GM19452 (cell line): ENCODE data around the gene GPR132.
A peak's percentile ranks its signal among the peaks of the same experiment; 100 is the strongest.
"Not testable (repeated sequence)": the region's sequence is repeated elsewhere in the genome, so short reads cannot be mapped to it uniquely, and the experiment has no call there.

Source experiments
- ATAC-seq: cut with Tn5 transposase; IDR thresholded peaks from one replicate; pipeline ENCODE4 v1.9.1; 2021; ENCODE audit not compliant: unreplicated experiment

GPR132 gene

DNA sequence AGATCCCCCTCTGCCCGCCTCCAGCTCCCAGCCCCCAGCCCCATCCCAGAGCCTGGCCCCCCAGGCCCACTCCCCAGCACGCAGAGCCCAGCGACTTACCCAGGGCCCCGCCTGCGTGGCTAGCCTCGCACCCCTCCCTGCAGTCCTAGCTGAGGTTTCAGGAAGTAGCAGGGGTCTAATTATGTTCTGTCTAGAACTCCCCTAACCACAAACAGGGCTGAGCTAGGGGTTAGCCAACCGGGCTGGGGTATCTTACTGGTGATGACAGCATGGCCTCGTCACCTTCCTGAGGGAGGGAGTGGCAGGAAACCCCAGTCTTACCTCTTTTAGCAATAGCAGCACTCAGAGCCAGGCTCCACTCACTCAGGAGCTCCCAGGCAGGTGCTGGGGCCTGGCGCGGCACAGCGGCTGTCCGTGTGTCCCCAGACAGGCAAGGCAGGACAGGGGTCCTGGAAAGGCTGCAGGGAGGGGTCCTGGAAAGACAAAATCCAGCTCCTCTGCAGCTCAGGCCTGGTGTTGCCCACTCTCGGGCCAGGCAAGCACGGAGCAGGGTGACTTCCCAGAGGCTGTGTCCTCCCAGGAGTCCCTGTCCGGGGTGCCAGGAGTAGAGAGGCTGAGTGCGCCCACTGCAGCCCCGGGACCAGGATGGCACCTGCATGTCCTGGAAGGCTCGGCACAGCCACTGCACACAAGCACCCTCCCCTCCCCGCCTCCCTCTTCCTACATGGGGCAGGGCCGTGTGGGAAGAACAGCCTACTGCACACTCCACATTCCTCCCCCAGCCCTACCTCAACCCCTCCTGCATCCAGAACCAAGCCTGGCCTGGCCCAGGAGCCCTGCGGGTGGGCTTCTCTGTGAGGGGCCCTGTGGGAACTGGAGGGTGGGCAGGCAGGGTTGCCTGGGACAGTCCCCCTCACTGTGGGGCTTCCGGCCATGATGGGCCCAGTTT is at the start of gene GPR132:
TSS of gene GPR132 (minus strand) at position 151 of the 949 bp plus-strand sequence. CDS start 10,010 bp downstream, outside the sequence.
- peak; percentile 44 for ATAC-seq

DNA sequence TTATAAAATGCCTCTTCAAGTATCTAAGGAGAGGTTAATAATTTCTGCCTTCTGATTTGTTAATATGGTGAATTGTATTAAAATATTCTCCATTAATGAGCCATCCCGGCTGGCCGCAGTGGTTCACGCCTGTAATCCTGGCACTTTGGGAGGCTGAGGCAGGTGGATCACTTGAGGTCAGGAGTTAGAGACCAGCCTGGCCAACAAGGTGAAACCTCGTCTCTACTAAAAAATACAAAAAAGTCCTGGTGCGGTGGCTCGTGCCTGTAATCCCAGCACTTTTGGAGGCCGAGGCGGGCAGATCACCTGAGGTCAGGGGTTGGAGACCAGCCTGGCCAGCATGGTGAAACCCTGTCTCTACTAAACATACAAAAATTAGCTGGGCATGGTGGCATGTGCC is 44.0 kb upstream of the GPR132 start:
- not testable (repeated sequence) for ATAC-seq

GRCh38 chr14:105108516-105108864 is 43.3 kb upstream of the GPR132 start:
- ATAC-seq = no peak

DNA sequence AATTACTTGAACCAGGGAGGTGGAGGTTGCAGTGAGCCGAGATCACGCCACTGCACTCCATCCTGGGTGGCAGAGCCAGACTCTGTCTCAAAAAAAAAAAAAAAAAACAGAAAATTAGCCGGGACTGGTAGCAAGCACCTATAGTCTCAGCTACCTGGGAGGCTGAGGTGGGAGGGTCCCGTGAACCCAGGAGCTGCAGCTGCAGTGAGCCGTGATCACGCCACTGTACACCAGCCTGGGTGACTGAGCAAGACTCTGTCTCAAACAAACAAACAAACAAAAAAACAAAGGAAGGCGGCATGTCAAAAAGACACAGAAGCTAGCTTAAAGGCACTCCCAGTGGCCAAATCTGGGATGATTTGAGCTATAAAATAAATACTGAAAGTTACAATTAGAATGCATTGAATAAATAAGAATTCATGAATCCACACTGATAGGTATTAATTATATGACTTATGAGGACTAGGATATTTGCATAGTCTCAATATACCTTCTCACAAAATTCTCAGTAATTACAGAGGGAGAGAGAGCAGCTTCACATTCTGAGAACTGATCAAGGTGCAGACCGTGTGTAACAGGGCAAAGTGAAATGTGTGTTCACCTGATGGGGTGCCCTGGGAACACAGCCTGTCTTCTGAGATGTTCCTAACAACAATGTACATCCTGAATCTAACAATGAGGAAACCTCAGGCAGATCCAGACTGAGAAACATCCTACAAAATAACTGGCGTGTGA is 42.7 kb upstream of the GPR132 start:
- ATAC-seq = no peak

- ATAC-seq = no peak
These were observed 42.1 kb upstream of the GPR132 start for GRCh38 chr14:105107351-105107750.

DNA sequence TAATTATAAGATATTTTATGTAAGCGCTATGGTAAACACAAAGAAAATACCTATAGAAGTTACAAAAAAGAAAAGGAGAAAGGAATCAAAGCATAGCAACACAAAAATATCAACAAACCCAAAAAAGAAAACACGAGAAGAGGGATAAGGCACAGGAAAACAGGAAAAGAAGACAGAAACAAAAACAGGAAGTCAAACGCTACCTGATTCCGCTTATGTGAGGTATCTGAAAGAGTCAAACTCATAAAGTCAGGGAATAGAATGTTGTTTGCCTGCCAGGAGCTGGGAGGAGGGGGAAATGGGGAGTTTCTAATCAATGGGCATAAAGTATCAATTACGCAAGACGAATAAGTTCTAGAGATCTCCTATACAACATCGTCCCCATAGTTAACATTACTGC is 39.9 kb upstream of the GPR132 start:
- ATAC-seq = no peak

GRCh38 chr14:105102893-105103292 is 37.7 kb upstream of the GPR132 start:
- no peak for ATAC-seq

- no peak for ATAC-seq
These were observed 37.2 kb upstream of the GPR132 start for GRCh38 chr14:105102361-105102870.

DNA sequence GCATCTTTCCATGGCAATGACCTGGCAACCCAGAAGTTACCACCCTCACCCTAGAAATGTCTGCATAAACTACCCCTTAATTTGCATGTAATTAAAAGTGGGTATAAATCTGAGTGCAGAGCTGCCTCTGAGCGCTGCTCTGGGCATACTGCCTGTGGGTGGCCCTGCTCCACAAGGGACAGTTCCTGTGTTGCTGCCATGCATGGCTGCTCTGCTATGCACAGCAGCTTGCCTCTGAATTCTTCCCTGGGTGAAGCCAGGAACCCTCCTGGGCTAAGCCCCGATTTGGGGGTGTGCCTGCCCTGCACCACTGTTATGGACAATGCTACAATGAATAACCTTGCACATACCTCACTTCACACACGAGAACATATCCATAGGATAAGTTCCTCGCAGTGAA is 35.7 kb upstream of the GPR132 start:
- ATAC-seq = no peak

DNA sequence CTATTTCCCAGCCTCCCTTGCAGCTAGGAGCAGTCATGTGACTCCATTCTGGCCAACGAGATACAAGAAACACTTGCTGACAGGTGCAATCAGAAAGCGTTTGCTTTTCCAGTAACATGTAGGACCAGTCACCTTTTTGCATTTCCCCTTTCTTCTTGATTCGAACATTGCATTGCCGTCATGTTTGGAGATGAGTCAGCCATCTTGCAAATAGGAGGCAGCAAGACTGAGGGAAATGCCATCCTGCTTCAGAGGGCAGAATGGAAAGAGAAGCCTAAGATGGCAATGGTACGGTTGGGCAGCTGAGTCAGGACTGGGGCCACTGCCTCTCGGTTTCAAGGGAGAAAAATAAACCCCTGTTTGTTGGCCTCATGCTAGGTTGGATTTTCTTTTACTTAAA is 34.5 kb upstream of the GPR132 start:
- no peak for ATAC-seq

- ATAC-seq = no peak
These were observed 33.1 kb upstream of the GPR132 start for GRCh38 chr14:105098316-105098715.

GRCh38 chr14:105097794-105098127 is 32.5 kb upstream of the GPR132 start:
- no peak for ATAC-seq

DNA sequence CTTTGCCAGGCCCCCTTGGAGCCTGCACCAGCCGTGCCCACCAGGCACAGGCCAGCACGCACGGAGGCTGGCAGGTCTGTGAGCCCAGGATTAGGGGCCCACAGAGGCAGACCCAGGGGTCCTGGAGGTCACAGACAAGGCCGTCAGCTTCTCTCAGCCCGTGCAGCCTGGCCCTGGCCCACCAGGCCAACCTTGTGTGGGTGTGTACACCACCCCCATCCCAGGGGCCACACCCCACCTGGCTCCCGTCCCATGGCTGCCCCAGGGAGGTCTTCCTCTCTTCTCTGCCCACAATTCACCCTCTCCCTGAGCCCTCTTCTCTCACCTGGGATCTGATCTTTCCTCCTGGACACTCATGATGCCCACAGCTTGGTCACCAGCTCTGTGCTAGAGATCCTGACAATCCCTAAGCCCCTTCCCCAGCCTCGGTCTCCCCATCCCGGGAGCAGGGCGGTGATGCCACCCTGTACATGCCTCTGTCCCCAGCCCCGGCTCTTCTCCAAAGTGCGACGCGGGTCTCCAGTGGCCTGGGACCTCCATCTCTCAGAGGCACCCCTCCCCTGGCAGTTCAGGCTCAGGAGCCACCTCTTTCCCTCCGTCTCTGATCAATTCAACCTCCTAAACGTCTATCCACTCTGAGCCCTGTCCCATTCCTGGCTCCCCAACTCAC is 31.1 kb upstream of the GPR132 start:
- no peak for ATAC-seq

DNA sequence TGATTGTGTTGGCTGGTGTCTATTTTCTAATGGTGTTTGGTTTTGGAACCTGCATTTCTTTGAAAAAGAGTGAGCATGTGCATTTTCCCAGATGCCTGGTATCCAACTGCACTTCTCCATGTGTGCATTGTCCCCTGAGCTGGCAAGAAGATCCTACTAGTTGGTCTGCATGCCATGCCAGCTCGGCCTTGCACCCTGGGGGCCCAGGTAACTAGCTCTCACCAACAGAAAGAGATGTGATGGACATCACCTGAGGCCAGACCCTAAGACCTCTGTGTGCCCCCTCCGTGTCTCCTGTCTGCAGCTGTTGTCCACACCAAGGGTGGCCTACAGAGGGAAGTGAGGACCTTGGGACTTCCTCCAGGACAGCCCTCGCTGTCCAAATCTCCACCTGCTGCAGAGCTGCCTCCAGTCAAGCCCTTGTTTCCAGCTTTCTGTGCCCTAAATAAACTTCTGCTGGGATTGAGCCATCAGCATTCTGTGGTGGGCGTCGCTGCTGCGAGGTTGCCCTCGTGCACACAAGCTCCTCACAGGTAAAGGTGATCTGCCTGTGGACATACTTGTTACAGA is 30.1 kb upstream of the GPR132 start:
- ATAC-seq = no peak

- ATAC-seq = no peak
These were observed 29.1 kb upstream of the GPR132 start for GRCh38 chr14:105094193-105094907.

GRCh38 chr14:105093431-105094192 is 28.4 kb upstream of the GPR132 start:
- peak; percentile 59 for ATAC-seq

- ATAC-seq = peak; percentile 18
These were observed 27.8 kb upstream of the GPR132 start for GRCh38 chr14:105093038-105093430.

DNA sequence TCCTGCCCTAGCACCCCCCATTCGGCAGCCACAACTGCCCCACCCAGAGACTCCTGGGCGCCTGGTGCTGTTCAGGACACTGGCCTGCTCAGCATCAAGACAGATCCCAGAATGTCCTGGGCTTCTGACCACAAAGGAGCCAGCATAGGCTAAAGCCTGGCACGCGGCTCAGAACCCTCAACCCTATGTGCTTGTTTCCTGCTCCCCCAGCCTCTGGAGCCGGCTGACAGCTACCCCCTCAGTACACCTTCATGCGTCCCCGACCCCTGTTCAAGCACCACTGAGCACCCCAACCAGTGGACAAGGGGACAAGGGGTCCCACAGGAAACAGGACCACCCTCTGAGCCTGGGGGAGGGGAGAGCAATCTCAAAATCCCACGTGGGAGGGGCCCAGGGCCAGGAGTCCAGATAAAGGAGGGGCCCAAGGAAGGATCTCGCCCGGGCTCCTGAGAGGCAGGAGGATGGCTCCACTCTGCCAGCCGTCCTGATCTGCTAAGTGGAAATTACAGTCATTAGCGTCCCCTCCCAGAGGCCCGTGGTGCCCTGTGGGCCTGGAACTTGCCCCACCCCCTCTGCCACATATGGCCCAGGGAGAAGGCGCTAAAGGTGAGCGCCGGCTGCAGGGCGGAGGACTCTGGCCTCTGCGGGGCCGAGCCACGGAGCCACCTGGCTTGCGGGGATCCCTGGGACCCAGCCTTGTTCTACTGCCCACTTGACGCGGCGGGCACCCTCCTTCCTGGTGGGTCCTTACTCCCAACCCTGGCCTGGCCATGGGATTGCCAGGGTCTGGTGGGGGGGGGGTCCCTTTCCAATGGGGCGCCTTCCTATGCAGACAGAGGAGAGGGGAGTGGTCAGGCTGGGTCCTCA is 27.2 kb upstream of the GPR132 start:
- no peak for ATAC-seq
